T-helper 9 cell (primary cell): ENCODE data around the gene DIP2C.
"Not testable (repeated sequence)": the region's sequence is repeated elsewhere in the genome, so short reads cannot be mapped to it uniquely, and the experiment has no call there.

Source experiments
- DNase-seq: peaks from one replicate; pipeline ENCODE4 v3.0.0-alpha.2; 2020

DIP2C gene

GRCh38 chr10:673492-673891 lies 16.0 kb downstream of the DIP2C start:
- no peak for DNase-seq

GRCh38 chr10:672992-673391 lies 16.5 kb downstream of the DIP2C start:
- no peak for DNase-seq

- no peak for DNase-seq
These were observed 17.3 kb downstream of the DIP2C start for GRCh38 chr10:672203-672602.

- DNase-seq, result no peak
These were observed 18.5 kb downstream of the DIP2C start for GRCh38 chr10:670990-671389.

GRCh38 chr10:670038-670437 lies 19.4 kb downstream of the DIP2C start:
- no peak for DNase-seq

GRCh38 chr10:668786-669485 lies 20.5 kb downstream of the DIP2C start:
- DNase-seq, result no peak

- DNase-seq, result no peak
These were observed 21.8 kb downstream of the DIP2C start for GRCh38 chr10:667602-668143.

- no peak for DNase-seq
These were observed 22.4 kb downstream of the DIP2C start for GRCh38 chr10:667096-667495.

- no peak for DNase-seq
These were observed 23.0 kb downstream of the DIP2C start for GRCh38 chr10:666237-667012.

GRCh38 chr10:665579-666091 lies 23.8 kb downstream of the DIP2C start:
- DNase-seq, result no peak

GRCh38 chr10:664893-665292 lies 24.6 kb downstream of the DIP2C start:
- no peak for DNase-seq

- DNase-seq, result no peak
These were observed 25.2 kb downstream of the DIP2C start for GRCh38 chr10:664301-664700.

- DNase-seq, result no peak
These were observed 25.6 kb downstream of the DIP2C start for GRCh38 chr10:663831-664251.

- DNase-seq, result no peak
These were observed 26.1 kb downstream of the DIP2C start for GRCh38 chr10:663466-663751.

GRCh38 chr10:662686-663465 lies 26.6 kb downstream of the DIP2C start:
- no peak for DNase-seq

GRCh38 chr10:662223-662605 lies 27.3 kb downstream of the DIP2C start:
- no peak for DNase-seq

GRCh38 chr10:661597-662222 lies 27.8 kb downstream of the DIP2C start:
- no peak for DNase-seq

GRCh38 chr10:660970-661596 lies 28.4 kb downstream of the DIP2C start:
- DNase-seq, result no peak

- DNase-seq, result no peak
These were observed 29.0 kb downstream of the DIP2C start for GRCh38 chr10:660413-660969.

- DNase-seq, result no peak
These were observed 29.8 kb downstream of the DIP2C start for GRCh38 chr10:659688-660141.

GRCh38 chr10:657816-658350 lies 31.6 kb downstream of the DIP2C start:
- DNase-seq, result not testable (repeated sequence)

- DNase-seq, result no peak
These were observed 32.6 kb downstream of the DIP2C start for GRCh38 chr10:656883-657282.
